ENCODE results near the gene TPO. TPM values are rescaled to one million over a fixed set of nuclear protein-coding genes. Genes with fewer than 3 reads are reported as not detected.

The TPO gene
- total and polyA plus RNA-seq, 5 donors: 1.3 to 2.0 (median 1.4) TPM; not detected in 1

GRCh38 chr2:1581965-1582625 is 168.8 kb downstream of the TPO start:
- H3K4me1 ChIP-seq (ENCODE audit: control insufficient read depth, insufficient read depth, low read length): no peaks in the 10 kb centered on the region
- intact Hi-C loops (cut with DNase I): no loop called here
- H3K4me3 ChIP-seq (ENCODE audit: low read length): no peak overlapping the region
- no peaks in the 10 kb centered on the region for H3K9me3 ChIP-seq (ENCODE audit: control insufficient read depth, low read length)
- DNase-seq (no peak), ATAC-seq (no peak)
- H3K27ac ChIP-seq (ENCODE audit: low read length): no peak overlapping the region
- 57% methylated on average over 10 of the region's 10 CpGs for WGBS
- H3K27me3 ChIP-seq (ENCODE audit: control insufficient read depth, insufficient read depth): no peaks in the 10 kb centered on the region

- ATAC-seq: no peak
These were observed 169.7 kb downstream of the TPO start for GRCh38 chr2:1582891-1583341.

GRCh38 chr2:1584051-1584531 is 170.8 kb downstream of the TPO start:
- no peak for ATAC-seq
- H3K27ac ChIP-seq (ENCODE audit: low read length): no peak overlapping the region
- H3K9me3 ChIP-seq (ENCODE audit: control insufficient read depth, low read length): no peaks in the 10 kb centered on the region
- H3K4me1 ChIP-seq (ENCODE audit: control insufficient read depth, insufficient read depth, low read length): no peaks in the 10 kb centered on the region
- no peaks in the 10 kb centered on the region for H3K27me3 ChIP-seq (ENCODE audit: control insufficient read depth, insufficient read depth)
- H3K4me3 ChIP-seq (ENCODE audit: low read length): no peak overlapping the region
- 94% methylated on average over 21 of the region's 21 CpGs for WGBS
- DNase-seq: no peak
- intact Hi-C loops (cut with DNase I): no loop called here

More at GRCh38 chr2:1582891-1583341, 169.7 kb downstream of the TPO start:
- Histone ChIP-seq H3K9me3 (ENCODE audit: control insufficient read depth, low read length) (no peaks in the 10 kb centered on the region), H3K27ac (ENCODE audit: low read length) (no peak overlapping the region), H3K27me3 (ENCODE audit: control insufficient read depth, insufficient read depth) (no peaks in the 10 kb centered on the region), H3K4me3 (ENCODE audit: low read length) (no peak overlapping the region), H3K4me1 (ENCODE audit: control insufficient read depth, insufficient read depth, low read length) (no peaks in the 10 kb centered on the region)
- intact Hi-C loops (cut with DNase I): no loop called here
- WGBS: 88% methylated on average over 22 of the region's 22 CpGs
- no peak for DNase-seq

- H3K9me3 ChIP-seq (ENCODE audit: control insufficient read depth, low read length): no peaks in the 10 kb centered on the region
- no peak for ATAC-seq
- intact Hi-C loops (cut with DNase I): no loop called here
- no peak overlapping the region for H3K4me3 ChIP-seq (ENCODE audit: low read length)
- no peaks in the 10 kb centered on the region for H3K27me3 ChIP-seq (ENCODE audit: control insufficient read depth, insufficient read depth)
- 91% methylated on average over 18 of the region's 18 CpGs for WGBS
- no peak overlapping the region for H3K27ac ChIP-seq (ENCODE audit: low read length)
- no peaks in the 10 kb centered on the region for H3K4me1 ChIP-seq (ENCODE audit: control insufficient read depth, insufficient read depth, low read length)
- DNase-seq: no peak
These were observed 171.6 kb downstream of the TPO start for GRCh38 chr2:1584691-1585485.

GRCh38 chr2:1585635-1586034 is 172.4 kb downstream of the TPO start:
- DNase-seq (no peak), ATAC-seq (no peak)
- Histone ChIP-seq H3K9me3 (ENCODE audit: control insufficient read depth, low read length) (no peaks in the 10 kb centered on the region), H3K27ac (ENCODE audit: low read length) (no peak overlapping the region), H3K4me1 (ENCODE audit: control insufficient read depth, insufficient read depth, low read length) (no peaks in the 10 kb centered on the region), H3K4me3 (ENCODE audit: low read length) (no peak overlapping the region), H3K27me3 (ENCODE audit: control insufficient read depth, insufficient read depth) (no peaks in the 10 kb centered on the region)
- WGBS: 90% methylated on average over 17 of the region's 17 CpGs
- intact Hi-C loops (cut with DNase I): no loop called here

GRCh38 chr2:1586251-1586922 is 173.1 kb downstream of the TPO start:
- DNase-seq: no peak
- H3K27ac ChIP-seq (ENCODE audit: low read length): no peak overlapping the region
- intact Hi-C loops (cut with DNase I): no loop called here
- H3K9me3 ChIP-seq (ENCODE audit: control insufficient read depth, low read length): no peaks in the 10 kb centered on the region
- H3K4me3 ChIP-seq (ENCODE audit: low read length): no peak overlapping the region
- no peaks in the 10 kb centered on the region for H3K27me3 ChIP-seq (ENCODE audit: control insufficient read depth, insufficient read depth)
- no peak for ATAC-seq
- H3K4me1 ChIP-seq (ENCODE audit: control insufficient read depth, insufficient read depth, low read length): no peaks in the 10 kb centered on the region
- 90% methylated on average over 14 of the region's 14 CpGs for WGBS

- DNase-seq: no peak
- no peak for ATAC-seq
- H3K27me3 ChIP-seq (ENCODE audit: control insufficient read depth, insufficient read depth): no peaks in the 10 kb centered on the region
- H3K4me1 ChIP-seq (ENCODE audit: control insufficient read depth, insufficient read depth, low read length): no peaks in the 10 kb centered on the region
- intact Hi-C loops (cut with DNase I): no loop called here
- H3K4me3 ChIP-seq (ENCODE audit: low read length): no peak overlapping the region
- no peak overlapping the region for H3K27ac ChIP-seq (ENCODE audit: low read length)
- H3K9me3 ChIP-seq (ENCODE audit: control insufficient read depth, low read length): no peaks in the 10 kb centered on the region
- WGBS: 82% methylated on average over 17 of the region's 17 CpGs
These were observed 173.9 kb downstream of the TPO start for GRCh38 chr2:1586923-1587840.

GRCh38 chr2:1588051-1588977 is 175.1 kb downstream of the TPO start:
- no peaks in the 10 kb centered on the region for H3K9me3 ChIP-seq (ENCODE audit: control insufficient read depth, low read length)
- WGBS: 86% methylated on average over 27 of the region's 27 CpGs
- H3K4me1 ChIP-seq (ENCODE audit: control insufficient read depth, insufficient read depth, low read length): no peaks in the 10 kb centered on the region
- ATAC-seq (no peak), DNase-seq (no peak)
- intact Hi-C loops (cut with DNase I): no loop called here
- no peak overlapping the region for H3K4me3 ChIP-seq (ENCODE audit: low read length)
- no peaks in the 10 kb centered on the region for H3K27me3 ChIP-seq (ENCODE audit: control insufficient read depth, insufficient read depth)
- H3K27ac ChIP-seq (ENCODE audit: low read length): no peak overlapping the region

- WGBS: 84% methylated on average over 15 of the region's 15 CpGs
- no peaks in the 10 kb centered on the region for H3K9me3 ChIP-seq (ENCODE audit: control insufficient read depth, low read length)
- intact Hi-C loops (cut with DNase I): no loop called here
- no peak for ATAC-seq
- no peak overlapping the region for H3K27ac ChIP-seq (ENCODE audit: low read length)
- peaks cover 4% of the 10 kb centered on the region for H3K4me1 ChIP-seq (ENCODE audit: control insufficient read depth, insufficient read depth, low read length)
- no peak for DNase-seq
- H3K27me3 ChIP-seq (ENCODE audit: control insufficient read depth, insufficient read depth): no peaks in the 10 kb centered on the region
- no peak overlapping the region for H3K4me3 ChIP-seq (ENCODE audit: low read length)
These were observed 175.8 kb downstream of the TPO start for GRCh38 chr2:1588978-1589621.

All from right cardiac atrium (tissue), 5 donors.